Progenitor cell of endocrine pancreas (in vitro differentiated cells): ENCODE results near the gene TRIP11. TPM values are rescaled to one million over a fixed set of nuclear protein-coding genes. Genes with fewer than 3 reads are reported as not detected.

ENCODE experiments used
- DNase-seq: peaks from one replicate; pipeline ENCODE4 v3.0.0; 2021; ENCODE audit warnings: low spot score; ENCODE audit not compliant: unreplicated experiment
- H3K27ac Mint-ChIP-seq: 2 replicates; pipeline ENCODE4 v1.8.0; 2021; ENCODE audit warnings: mild to moderate bottlenecking, moderate library complexity, mixed read lengths
- H3K27me3 Mint-ChIP-seq: 2 replicates; pipeline ENCODE4 v1.8.0; 2021; ENCODE audit warnings: mixed read lengths
- H3K36me3 Mint-ChIP-seq: 2 replicates; pipeline ENCODE4 v1.8.0; 2022; ENCODE audit warnings: mixed read lengths; ENCODE audit not compliant: insufficient read depth
- H3K4me1 Mint-ChIP-seq: 2 replicates; pipeline ENCODE4 v1.8.0; 2021; ENCODE audit warnings: low read depth, mixed read lengths
- H3K4me3 Mint-ChIP-seq: 2 replicates; pipeline ENCODE4 v1.8.0; 2021; ENCODE audit warnings: low read depth, mild to moderate bottlenecking, moderate library complexity, mixed read lengths
- H3K9me3 Mint-ChIP-seq: 2 replicates; pipeline ENCODE4 v1.8.0; 2021; ENCODE audit warnings: low read depth, mixed read lengths
- CTCF ChIP-seq: fragments of 200-600 bp; sonication (generic); IDR thresholded peaks from one replicate; pipeline ENCODE4 v1.5.0; 2021; ENCODE audit warnings: antibody characterized with exemption, mild to moderate bottlenecking; ENCODE audit not compliant: unreplicated experiment
- total RNA-seq: library from RNA; stranded (reverse); gene quantifications from 2 replicates; pipeline ENCODE4 v1.2.1, GENCODE V29; 2021

TRIP11 gene
- total RNA-seq, 1 donor from 2014 or later: 60.9 TPM

GRCh38 chr14:91925727-91926121, 114.1 kb downstream of the TRIP11 start:
- H3K4me3 Mint-ChIP-seq: no peak overlapping the region
- no peak for DNase-seq
- no peak for TF ChIP-seq CTCF
- H3K27me3 Mint-ChIP-seq: peaks cover 16% of the 10 kb centered on the region
- peaks cover 4% of the 10 kb centered on the region for H3K4me1 Mint-ChIP-seq
- H3K27ac Mint-ChIP-seq: no peak overlapping the region
- no peaks in the 10 kb centered on the region for H3K36me3 Mint-ChIP-seq
- no peaks in the 10 kb centered on the region for H3K9me3 Mint-ChIP-seq

- Mint-ChIP-seq H3K4me3 (no peak overlapping the region), H3K9me3 (no peaks in the 10 kb centered on the region), H3K27ac (no peak overlapping the region), H3K36me3 (no peaks in the 10 kb centered on the region), H3K4me1 (peaks cover 4% of the 10 kb centered on the region), H3K27me3 (peaks cover 16% of the 10 kb centered on the region)
- no peak for TF ChIP-seq CTCF
- no peak for DNase-seq
Observed at GRCh38 chr14:91925001-91925726, 114.7 kb downstream of the TRIP11 start.

DNA sequence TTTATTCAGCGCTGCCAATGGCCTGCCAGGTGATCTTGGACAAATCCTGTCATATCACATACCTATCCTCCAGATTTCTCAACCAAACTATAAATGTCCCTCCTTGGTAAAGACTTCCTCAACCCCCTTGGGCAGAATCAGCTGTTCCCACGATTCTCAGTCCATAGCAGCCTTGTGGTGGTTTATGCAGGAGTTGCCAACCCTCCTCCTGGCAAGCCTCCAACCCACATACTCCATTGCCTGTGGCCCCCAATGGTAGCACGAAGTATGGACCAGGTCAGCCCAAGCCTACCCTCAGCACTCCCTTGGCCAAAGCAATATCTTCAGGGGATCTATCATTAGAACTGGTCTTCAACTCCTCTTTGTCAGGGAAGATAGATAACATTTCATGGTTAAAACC, 119.3 kb downstream of the TRIP11 start:
- no peak for TF ChIP-seq CTCF
- Mint-ChIP-seq H3K4me1 (peaks cover 8% of the 10 kb centered on the region), H3K27me3 (peaks cover 3% of the 10 kb centered on the region), H3K9me3 (peaks cover 3% of the 10 kb centered on the region), H3K27ac (no peak overlapping the region), H3K36me3 (peaks cover 2% of the 10 kb centered on the region), H3K4me3 (no peak overlapping the region)
- DNase-seq: no peak

- DNase-seq: no peak
- Mint-ChIP-seq H3K4me3 (no peak overlapping the region), H3K27me3 (peaks cover 3% of the 10 kb centered on the region), H3K9me3 (peaks cover 3% of the 10 kb centered on the region), H3K27ac (no peak overlapping the region), H3K36me3 (peaks cover 2% of the 10 kb centered on the region), H3K4me1 (peaks cover 8% of the 10 kb centered on the region)
- TF ChIP-seq CTCF: no peak
Observed at GRCh38 chr14:91919814-91920213, 120.0 kb downstream of the TRIP11 start.

- Mint-ChIP-seq H3K9me3 (peaks cover 3% of the 10 kb centered on the region), H3K27me3 (peaks cover 3% of the 10 kb centered on the region)
- DNase-seq: no peak
Observed at GRCh38 chr14:91918186-91918883, 121.5 kb downstream of the TRIP11 start.

More at GRCh38 chr14:91918186-91918883, 121.5 kb downstream of the TRIP11 start:
- H3K4me3 Mint-ChIP-seq: no peak overlapping the region
- H3K27ac Mint-ChIP-seq: no peak overlapping the region
- H3K36me3 Mint-ChIP-seq: peaks cover 2% of the 10 kb centered on the region
- H3K4me1 Mint-ChIP-seq: peaks cover 8% of the 10 kb centered on the region
- TF ChIP-seq CTCF: no peak

Other genes starting within 250 kb of the TRIP11 start
- gene TC2N, start 172.5 kb downstream of the TRIP11 start, total RNA-seq: 36.6 and 38.5 TPM in 2 replicates
- gene FBLN5, start 92.4 kb downstream of the TRIP11 start, total RNA-seq: 6.4 and 6.9 TPM in 2 replicates
- gene ATXN3, start 66.5 kb upstream of the TRIP11 start, total RNA-seq: 31.9 and 33.4 TPM in 2 replicates
- gene NDUFB1, start 81.6 kb upstream of the TRIP11 start, total RNA-seq: 96.3 and 99.0 TPM in 2 replicates
- gene CPSF2, start 81.9 kb upstream of the TRIP11 start, total RNA-seq: 73.5 and 76.2 TPM in 2 replicates